KMS-11 (cell line): ENCODE results near the gene ATP10D.

Source experiments
- H2AFZ ChIP-seq: fragments of 200-600 bp; sonication (generic); 2 replicates; pipeline ENCODE4 v1.6.1; 2016; ENCODE audit warnings: antibody characterized with exemption, mixed run types, low read depth
- H3K27ac ChIP-seq: fragments of 200-600 bp; sonication (generic); 2 replicates; pipeline ENCODE4 v1.6.1; 2016; ENCODE audit warnings: mild to moderate bottlenecking, mixed run types
- H3K27me3 ChIP-seq: fragments of 200-600 bp; sonication (generic); 2 replicates; pipeline ENCODE4 v1.6.1; 2017; ENCODE audit warnings: mild to moderate bottlenecking, low read depth, mixed run types, moderate library complexity; ENCODE audit not compliant: insufficient read depth
- H3K36me3 ChIP-seq: fragments of 200-600 bp; sonication (generic); 2 replicates; pipeline ENCODE4 v1.6.1; 2017; ENCODE audit warnings: mild to moderate bottlenecking, mixed run types; ENCODE audit not compliant: insufficient read depth
- H3K4me1 ChIP-seq: fragments of 200-600 bp; sonication (generic); 2 replicates; pipeline ENCODE4 v1.6.1; 2016; ENCODE audit warnings: mild to moderate bottlenecking, low read depth, mixed run types; ENCODE audit not compliant: poor library complexity, severe bottlenecking
- H3K4me2 ChIP-seq: fragments of 200-600 bp; sonication (generic); 2 replicates; pipeline ENCODE4 v1.7.0; 2016; ENCODE audit warnings: mild to moderate bottlenecking, mixed run types
- H3K4me3 ChIP-seq: fragments of 200-600 bp; sonication (generic); IDR thresholded peaks from 2 replicates; pipeline ENCODE4 v1.6.1; 2017; ENCODE audit warnings: low read depth, low read length, mixed read lengths; ENCODE audit not compliant: insufficient read depth
- H3K79me2 ChIP-seq: fragments of 200-600 bp; sonication (generic); 2 replicates; pipeline ENCODE4 v1.6.1; 2016; ENCODE audit warnings: low read depth, mixed run types; ENCODE audit not compliant: insufficient read depth
- H3K9ac ChIP-seq: fragments of 200-600 bp; sonication (generic); 2 replicates; pipeline ENCODE4 v1.6.1; 2016; ENCODE audit warnings: mild to moderate bottlenecking, mixed run types
- H4K20me1 ChIP-seq: fragments of 200-600 bp; sonication (generic); 2 replicates; pipeline ENCODE4 v1.6.1; 2016; ENCODE audit warnings: mild to moderate bottlenecking, mixed run types; ENCODE audit not compliant: insufficient read depth
- TF ChIP-seq, protein P1 (sequence below): fragments of 200-600 bp; sonication (generic); conservative IDR thresholded peaks from 2 replicates; pipeline ENCODE4 v1.6.1; 2017; ENCODE audit warnings: low read depth, mild to moderate bottlenecking, antibody characterized with exemption, low read length, moderate library complexity, mixed read lengths

Gene ATP10D

DNA sequence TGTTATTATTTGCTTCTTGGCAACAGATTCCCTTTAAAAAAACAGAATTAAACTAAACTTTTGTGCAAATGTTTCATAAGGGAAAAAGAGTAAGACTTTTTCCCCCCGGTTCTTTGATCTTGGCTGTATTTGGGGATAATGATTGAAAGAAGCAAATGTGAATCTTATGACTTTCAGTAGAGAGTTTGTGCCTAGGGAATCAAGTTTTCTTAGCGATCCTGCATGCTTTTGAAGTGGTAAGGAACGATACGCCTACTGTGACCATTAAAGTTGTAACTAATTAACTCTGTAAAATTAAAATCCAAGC, 9.0 kb downstream of the ATP10D start:
- no peaks in the 10 kb centered on the region for H3K4me1 ChIP-seq
- H3K79me2 ChIP-seq, result no peaks in the 10 kb centered on the region
- TF ChIP-seq, protein P1, sequence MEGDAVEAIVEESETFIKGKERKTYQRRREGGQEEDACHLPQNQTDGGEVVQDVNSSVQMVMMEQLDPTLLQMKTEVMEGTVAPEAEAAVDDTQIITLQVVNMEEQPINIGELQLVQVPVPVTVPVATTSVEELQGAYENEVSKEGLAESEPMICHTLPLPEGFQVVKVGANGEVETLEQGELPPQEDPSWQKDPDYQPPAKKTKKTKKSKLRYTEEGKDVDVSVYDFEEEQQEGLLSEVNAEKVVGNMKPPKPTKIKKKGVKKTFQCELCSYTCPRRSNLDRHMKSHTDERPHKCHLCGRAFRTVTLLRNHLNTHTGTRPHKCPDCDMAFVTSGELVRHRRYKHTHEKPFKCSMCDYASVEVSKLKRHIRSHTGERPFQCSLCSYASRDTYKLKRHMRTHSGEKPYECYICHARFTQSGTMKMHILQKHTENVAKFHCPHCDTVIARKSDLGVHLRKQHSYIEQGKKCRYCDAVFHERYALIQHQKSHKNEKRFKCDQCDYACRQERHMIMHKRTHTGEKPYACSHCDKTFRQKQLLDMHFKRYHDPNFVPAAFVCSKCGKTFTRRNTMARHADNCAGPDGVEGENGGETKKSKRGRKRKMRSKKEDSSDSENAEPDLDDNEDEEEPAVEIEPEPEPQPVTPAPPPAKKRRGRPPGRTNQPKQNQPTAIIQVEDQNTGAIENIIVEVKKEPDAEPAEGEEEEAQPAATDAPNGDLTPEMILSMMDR, result no peak
- no peaks in the 10 kb centered on the region for H4K20me1 ChIP-seq
- no peak overlapping the region for H3K9ac ChIP-seq
- H3K27me3 ChIP-seq, result no peaks in the 10 kb centered on the region
- no peaks in the 10 kb centered on the region for H3K36me3 ChIP-seq
- no peak overlapping the region for H3K4me3 ChIP-seq
- no peak overlapping the region for H3K4me2 ChIP-seq
- no peak overlapping the region for H3K27ac ChIP-seq
- H2AFZ ChIP-seq, result no peak overlapping the region

DNA sequence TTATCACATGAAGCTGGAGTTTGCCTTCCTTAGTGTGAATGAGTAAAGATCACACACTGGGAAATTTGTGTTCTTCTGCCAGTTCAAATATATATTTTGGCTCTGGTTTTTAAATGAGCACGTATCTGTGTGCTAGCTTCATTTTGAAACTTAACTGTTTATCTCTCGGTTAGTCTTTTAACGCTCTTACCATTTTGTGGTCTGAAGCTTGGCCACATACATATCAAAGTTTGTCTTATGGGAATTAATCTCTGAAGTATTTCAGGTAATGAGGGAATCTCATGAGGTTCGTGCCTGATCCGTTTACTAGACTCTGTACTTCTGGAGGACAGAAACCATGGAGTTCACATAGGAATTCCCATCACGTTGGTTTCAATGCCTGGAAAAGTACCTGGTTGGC, 13.8 kb downstream of the ATP10D start:
- no peak overlapping the region for H3K4me3 ChIP-seq
- no peaks in the 10 kb centered on the region for H4K20me1 ChIP-seq
- TF ChIP-seq, protein P1, result no peak
- H3K36me3 ChIP-seq, result no peaks in the 10 kb centered on the region
- no peaks in the 10 kb centered on the region for H3K79me2 ChIP-seq
- H3K27ac ChIP-seq, result no peak overlapping the region
- H2AFZ ChIP-seq, result no peak overlapping the region
- no peak overlapping the region for H3K4me2 ChIP-seq
- no peaks in the 10 kb centered on the region for H3K4me1 ChIP-seq
- no peaks in the 10 kb centered on the region for H3K27me3 ChIP-seq
- no peak overlapping the region for H3K9ac ChIP-seq

DNA sequence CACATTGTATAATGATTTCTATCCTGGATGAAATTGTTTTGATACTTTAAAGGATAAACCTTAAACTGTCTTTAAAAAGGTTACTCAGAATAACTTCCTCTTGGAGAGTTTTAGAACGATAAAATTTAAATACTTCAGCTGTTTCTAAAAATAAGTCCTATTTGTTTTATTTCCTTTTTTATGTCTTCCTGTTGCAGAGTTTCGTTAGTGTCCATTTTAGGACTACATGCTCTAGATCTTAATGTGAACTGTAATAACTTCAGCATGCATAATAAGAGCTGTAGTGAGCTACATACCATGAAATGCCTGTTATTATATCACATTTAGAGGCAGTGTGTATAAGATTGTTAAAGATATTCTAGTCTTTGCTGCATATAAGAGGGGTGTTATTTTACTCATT, 14.6 kb downstream of the ATP10D start:
- no peak overlapping the region for H3K4me3 ChIP-seq
- no peaks in the 10 kb centered on the region for H3K36me3 ChIP-seq
- H3K4me1 ChIP-seq, result no peaks in the 10 kb centered on the region
- H4K20me1 ChIP-seq, result no peaks in the 10 kb centered on the region
- no peaks in the 10 kb centered on the region for H3K27me3 ChIP-seq
- TF ChIP-seq, protein P1, result no peak
- no peak overlapping the region for H2AFZ ChIP-seq
- H3K9ac ChIP-seq, result no peak overlapping the region
- no peak overlapping the region for H3K4me2 ChIP-seq
- no peaks in the 10 kb centered on the region for H3K79me2 ChIP-seq
- H3K27ac ChIP-seq, result no peak overlapping the region

DNA sequence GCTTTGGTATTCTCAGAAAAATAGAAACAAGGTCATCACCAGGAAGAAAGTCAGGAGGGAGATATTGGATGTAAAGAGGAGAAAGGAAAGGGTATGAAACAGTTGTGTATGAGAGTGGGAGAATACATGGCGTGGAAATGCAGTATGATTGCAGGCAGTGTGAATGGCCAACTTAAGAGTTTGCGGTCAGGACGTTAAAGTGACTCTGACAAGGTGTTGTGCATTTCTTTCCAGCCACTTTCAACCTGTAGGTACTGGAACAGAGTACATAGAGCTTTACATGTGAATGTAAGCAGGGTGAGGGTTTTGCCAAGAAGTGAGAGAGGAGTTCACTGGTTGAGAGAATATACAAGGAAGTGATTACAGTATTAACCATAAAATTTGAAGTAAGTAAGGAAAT, 15.7 kb downstream of the ATP10D start:
- Histone ChIP-seq H3K4me2 (no peak overlapping the region), H3K79me2 (no peaks in the 10 kb centered on the region), H3K27ac (no peak overlapping the region), H3K27me3 (no peaks in the 10 kb centered on the region), H4K20me1 (no peaks in the 10 kb centered on the region), H3K9ac (no peak overlapping the region), H3K36me3 (no peaks in the 10 kb centered on the region), H2AFZ (no peak overlapping the region), H3K4me3 (no peak overlapping the region), H3K4me1 (no peaks in the 10 kb centered on the region)
- TF ChIP-seq, protein P1, result no peak

DNA sequence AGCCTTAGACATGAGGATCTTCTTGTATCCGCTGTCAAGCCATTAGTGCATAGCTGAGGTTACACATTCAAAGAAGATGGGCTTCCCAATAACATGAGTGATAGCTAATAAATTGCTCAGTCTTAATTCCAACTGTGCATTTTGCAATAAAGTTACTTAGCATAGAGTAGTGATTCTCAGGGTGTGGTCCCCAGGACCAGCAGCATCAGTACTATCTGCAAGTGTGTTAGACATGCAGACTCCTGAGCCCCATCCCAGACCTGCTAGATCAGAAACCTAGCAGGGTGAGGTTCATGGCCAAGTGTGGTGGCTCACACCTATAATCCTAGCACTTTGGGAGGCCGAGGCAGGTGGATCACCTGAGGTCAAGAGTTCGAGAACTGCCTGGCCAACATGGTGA, 20.1 kb downstream of the ATP10D start:
- no peaks in the 10 kb centered on the region for H3K36me3 ChIP-seq
- H2AFZ ChIP-seq, result no peak overlapping the region
- TF ChIP-seq, protein P1, result no peak

More for the DNA sequence above, 20.1 kb downstream of the ATP10D start:
- H3K27ac ChIP-seq, result no peak overlapping the region
- no peaks in the 10 kb centered on the region for H3K27me3 ChIP-seq
- no peak overlapping the region for H3K4me2 ChIP-seq
- H3K79me2 ChIP-seq, result no peaks in the 10 kb centered on the region
- no peaks in the 10 kb centered on the region for H3K4me1 ChIP-seq
- H4K20me1 ChIP-seq, result no peaks in the 10 kb centered on the region
- H3K4me3 ChIP-seq, result no peak overlapping the region
- no peak overlapping the region for H3K9ac ChIP-seq
